Ishikawa (cell line): ENCODE results near the gene SYNM.

Experiments
- CEBPB ChIP-seq: IDR thresholded peaks from 2 replicates; pipeline ENCODE4 v1.6.1; 2012
- CREB1 ChIP-seq: IDR thresholded peaks from 2 replicates; pipeline ENCODE4 v1.6.1; 2012; ENCODE audit warnings: low read depth
- EGR1 ChIP-seq: IDR thresholded peaks from 2 replicates; pipeline ENCODE4 v1.6.1; 2012
- EP300 ChIP-seq: IDR thresholded peaks from 2 replicates; pipeline ENCODE4 v1.6.1; 2012; ENCODE audit warnings: borderline replicate concordance
- FOXM1 ChIP-seq: IDR thresholded peaks from 2 replicates; pipeline ENCODE4 v1.6.1; 2012; ENCODE audit warnings: low read depth, borderline replicate concordance
- MAX ChIP-seq: IDR thresholded peaks from 2 replicates; pipeline ENCODE4 v1.6.1; 2012
- NFIC ChIP-seq: IDR thresholded peaks from 2 replicates; pipeline ENCODE4 v1.6.1; 2012
- RAD21 ChIP-seq: IDR thresholded peaks from 2 replicates; pipeline ENCODE4 v1.6.1; 2012; ENCODE audit warnings: low read depth
- REST ChIP-seq: IDR thresholded peaks from 2 replicates; pipeline ENCODE4 v1.6.1; 2012; ENCODE audit warnings: low read depth, mild to moderate bottlenecking
- TAF1 ChIP-seq: IDR thresholded peaks from 2 replicates; pipeline ENCODE4 v1.6.1; 2012; ENCODE audit warnings: low read depth, mild to moderate bottlenecking
- TCF12 ChIP-seq: IDR thresholded peaks from 2 replicates; pipeline ENCODE4 v1.6.1; 2012; ENCODE audit warnings: low read depth
- TEAD4 ChIP-seq: IDR thresholded peaks from 2 replicates; pipeline ENCODE4 v1.6.1; 2012
- YY1 ChIP-seq: IDR thresholded peaks from 2 replicates; pipeline ENCODE4 v1.6.1; 2012; ENCODE audit warnings: low read depth
- ZBTB7A ChIP-seq: IDR thresholded peaks from 2 replicates; pipeline ENCODE4 v1.6.1; 2012; ENCODE audit warnings: low read depth

DNA sequence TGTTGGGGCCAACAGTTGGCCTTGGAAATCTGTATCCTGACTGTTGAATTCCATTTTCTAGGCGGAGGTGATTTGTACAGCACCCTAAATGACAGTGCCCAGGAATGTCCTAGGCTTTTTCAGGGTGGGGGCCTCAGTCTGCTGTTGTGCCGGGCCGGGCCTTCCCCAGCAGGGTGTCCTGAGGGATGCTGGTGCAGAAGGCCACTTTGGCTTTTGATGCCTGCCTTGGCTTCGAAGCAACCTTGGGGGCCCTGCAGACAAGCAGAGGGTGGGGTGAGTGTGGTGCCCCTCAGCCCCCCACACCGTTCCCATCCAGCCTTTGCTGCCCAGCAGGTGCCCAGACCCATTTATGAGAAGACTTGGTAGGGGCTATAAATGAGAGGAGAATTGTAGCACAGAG is 33.0 kb downstream of the SYNM start:
- TF ChIP-seq YY1 (no peak), REST (no peak), NFIC (no peak), EGR1 (no peak), TAF1 (no peak), RAD21 (no peak), FOXM1 (no peak), TCF12 (no peak), TEAD4 (no peak), CREB1 (no peak), CEBPB (no peak), EP300 (no peak), MAX (no peak), ZBTB7A (no peak)
